ENCODE data around the gene DLL4.

GRCh38 chr15:40948706-40949473 is 19.8 kb downstream of the DLL4 start:
- TF ChIP-seq POLR2AphosphoS5 (IDR thresholded peaks at IDR 0.05) = no peak
- no peak for TF ChIP-seq CTCF (IDR thresholded peaks at IDR 0.05; ENCODE audit: poor library complexity, severe bottlenecking)
- no peak for TF ChIP-seq EZH2 (IDR thresholded peaks at IDR 0.05; ENCODE audit: borderline replicate concordance, insufficient read depth, low read length, poor library complexity, severe bottlenecking)
- TF ChIP-seq EP300 (conservative IDR thresholded peaks at IDR 0.05; ENCODE audit: poor library complexity, severe bottlenecking) = no peak
- TF ChIP-seq RAD21 (conservative IDR thresholded peaks at IDR 0.05) = no peak
- no peak for TF ChIP-seq TAF1 (IDR thresholded peaks at IDR 0.05; ENCODE audit: low read depth)
- TF ChIP-seq MXI1 (conservative IDR thresholded peaks at IDR 0.05; ENCODE audit: poor library complexity, severe bottlenecking) = no peak
- TF ChIP-seq SMC3 (conservative IDR thresholded peaks at IDR 0.05; ENCODE audit: poor library complexity) = no peak
- TF ChIP-seq REST (IDR thresholded peaks at IDR 0.05; ENCODE audit: borderline replicate concordance) = no peak

Data from neural cell (in vitro differentiated cells).